B cell (primary cell): ENCODE data around the gene TTC21B.

Source experiments
- EZH2 ChIP-seq: IDR thresholded peaks from 2 replicates; pipeline ENCODE4 v1.6.1; 2012; ENCODE audit warnings: borderline replicate concordance, low read depth, mild to moderate bottlenecking, moderate library complexity, low read length; ENCODE audit not compliant: insufficient read depth, poor library complexity, severe bottlenecking
- TF ChIP-seq, protein P1 (sequence below): fragments of 200-600 bp; IDR thresholded peaks from one replicate; pipeline ENCODE4 v1.8.0; 2022; ENCODE audit warnings: antibody characterized with exemption, mild to moderate bottlenecking

DNA sequence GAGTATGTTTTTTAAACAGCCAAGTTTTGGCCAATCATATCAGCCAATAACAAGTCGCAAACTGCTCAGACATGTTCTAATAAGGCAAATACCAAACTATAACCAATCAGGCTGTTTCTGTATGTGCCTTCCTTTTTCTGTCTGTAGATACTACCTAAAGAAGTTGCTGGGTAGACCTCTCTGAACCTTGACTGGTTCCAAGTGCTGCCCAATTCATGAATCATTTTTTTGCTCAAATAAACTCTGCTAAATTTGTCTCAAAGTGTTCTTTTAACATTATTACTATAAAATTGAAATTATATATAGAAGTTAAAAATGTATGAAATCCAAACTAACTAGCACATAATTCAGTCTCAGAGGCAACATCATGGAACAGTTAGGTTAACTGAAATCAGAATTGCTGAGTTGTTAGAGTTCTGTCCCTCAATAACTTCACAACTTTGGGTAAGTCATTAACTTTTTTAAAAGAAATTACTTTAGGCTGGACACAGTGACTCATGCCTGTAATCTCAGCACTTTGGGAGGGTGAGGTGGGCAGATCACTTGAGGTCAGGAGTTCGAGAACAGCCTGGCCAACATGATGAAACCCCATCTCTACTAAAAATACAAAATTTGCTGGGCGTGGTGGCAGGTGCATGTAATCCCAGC is 4.9 kb upstream of the TTC21B start:
- TF ChIP-seq, protein P1, sequence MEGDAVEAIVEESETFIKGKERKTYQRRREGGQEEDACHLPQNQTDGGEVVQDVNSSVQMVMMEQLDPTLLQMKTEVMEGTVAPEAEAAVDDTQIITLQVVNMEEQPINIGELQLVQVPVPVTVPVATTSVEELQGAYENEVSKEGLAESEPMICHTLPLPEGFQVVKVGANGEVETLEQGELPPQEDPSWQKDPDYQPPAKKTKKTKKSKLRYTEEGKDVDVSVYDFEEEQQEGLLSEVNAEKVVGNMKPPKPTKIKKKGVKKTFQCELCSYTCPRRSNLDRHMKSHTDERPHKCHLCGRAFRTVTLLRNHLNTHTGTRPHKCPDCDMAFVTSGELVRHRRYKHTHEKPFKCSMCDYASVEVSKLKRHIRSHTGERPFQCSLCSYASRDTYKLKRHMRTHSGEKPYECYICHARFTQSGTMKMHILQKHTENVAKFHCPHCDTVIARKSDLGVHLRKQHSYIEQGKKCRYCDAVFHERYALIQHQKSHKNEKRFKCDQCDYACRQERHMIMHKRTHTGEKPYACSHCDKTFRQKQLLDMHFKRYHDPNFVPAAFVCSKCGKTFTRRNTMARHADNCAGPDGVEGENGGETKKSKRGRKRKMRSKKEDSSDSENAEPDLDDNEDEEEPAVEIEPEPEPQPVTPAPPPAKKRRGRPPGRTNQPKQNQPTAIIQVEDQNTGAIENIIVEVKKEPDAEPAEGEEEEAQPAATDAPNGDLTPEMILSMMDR, result no peak
- no peak for TF ChIP-seq EZH2
